Keratinocyte (primary cell): ENCODE data around the gene CMTM7. TPM values are rescaled to one million over a fixed set of nuclear protein-coding genes. Genes with fewer than 3 reads are reported as not detected.

Source experiments
- DNase-seq: peaks from one replicate; pipeline ENCODE4 v3.0.0-alpha.2; 2011; ENCODE audit warnings: low read depth, missing footprints, low spot score
- FAIRE-seq: peaks from 2 replicates; lab custom pipeline; 2011; peaks lifted over from hg19 to GRCh38; lab: Jason Lieb, UNC
- H2AFZ ChIP-seq: 2 replicates; pipeline ENCODE4 v1.6.0; 2012; ENCODE audit warnings: low read length, control low read depth, inconsistent platforms; ENCODE audit not compliant: control insufficient read depth
- H3K27ac ChIP-seq: 2 replicates; pipeline ENCODE4 v1.5.1; 2011; ENCODE audit warnings: low read length; ENCODE audit not compliant: control insufficient read depth, insufficient read depth
- H3K27me3 ChIP-seq: 3 replicates; pipeline ENCODE4 v1.6.0; 2011; ENCODE audit warnings: low read length; ENCODE audit not compliant: control insufficient read depth, insufficient read depth; ENCODE audit errors: extremely low read depth
- H3K36me3 ChIP-seq, 2 experiments: 2 replicates in 1 of 2; 3 replicates in 1 of 2; pipeline ENCODE4 v1.5.1; 2011; ENCODE audit warnings: low read length in 2 of 2, mild to moderate bottlenecking in 1 of 2; ENCODE audit not compliant: control insufficient read depth in 2 of 2, insufficient read depth in 2 of 2; ENCODE audit errors: extremely low read depth in 1 of 2
- H3K4me1 ChIP-seq: 3 replicates; pipeline ENCODE4 v1.5.1; 2011; ENCODE audit warnings: low read length; ENCODE audit not compliant: control insufficient read depth, insufficient read depth; ENCODE audit errors: extremely low read depth
- H3K4me2 ChIP-seq: 3 replicates; pipeline ENCODE4 v1.6.0; 2011; ENCODE audit warnings: low read depth, low read length; ENCODE audit not compliant: control insufficient read depth, insufficient read depth; ENCODE audit errors: extremely low read depth
- H3K4me3 ChIP-seq, 3 experiments: fragments of 200-600 bp in 1 of 3; sonication (generic) in 1 of 3; 2 replicates in 2 of 3; 3 replicates in 1 of 3; pipeline ENCODE4 v1.5.1; 2011 to 2016; ENCODE audit warnings: low read length in 3 of 3, mild to moderate bottlenecking in 3 of 3, control low read depth in 2 of 3, inconsistent platforms in 1 of 3, low read depth in 1 of 3, mixed read lengths in 1 of 3, mixed run types in 1 of 3, moderate library complexity in 1 of 3; ENCODE audit not compliant: control insufficient read depth in 2 of 3, insufficient read depth in 2 of 3; ENCODE audit errors: extremely low read depth in 1 of 3
- H3K79me2 ChIP-seq: 2 replicates; pipeline ENCODE4 v1.6.0; 2012; ENCODE audit warnings: low read length; ENCODE audit not compliant: control insufficient read depth, insufficient read depth
- H3K9ac ChIP-seq: 3 replicates; pipeline ENCODE4 v1.6.0; 2011; ENCODE audit warnings: low read length; ENCODE audit not compliant: control insufficient read depth, insufficient read depth; ENCODE audit errors: extremely low read depth
- H3K9me1 ChIP-seq: 3 replicates; pipeline ENCODE4 v1.6.0; 2011; ENCODE audit warnings: low read length; ENCODE audit not compliant: control insufficient read depth, insufficient read depth; ENCODE audit errors: extremely low read depth
- H3K9me3 ChIP-seq: 2 replicates; pipeline ENCODE4 v1.5.1; 2012; ENCODE audit warnings: low read depth, low read length; ENCODE audit not compliant: control insufficient read depth
- H4K20me1 ChIP-seq: 3 replicates; pipeline ENCODE4 v1.6.0; 2011; ENCODE audit warnings: low read length; ENCODE audit not compliant: control insufficient read depth, insufficient read depth; ENCODE audit errors: extremely low read depth
- CTCF ChIP-seq, 3 experiments: IDR thresholded peaks in 1 of 3; conservative IDR thresholded peaks in 1 of 3; optimal IDR thresholded peaks in 1 of 3; 2 replicates in 2 of 3; 3 replicates in 1 of 3; pipeline versions ENCODE3 to v1.5.1; 2011; ENCODE audit warnings: low read length in 3 of 3, mild to moderate bottlenecking in 3 of 3, moderate library complexity in 2 of 3, control low read depth in 1 of 3, inconsistent platforms in 1 of 3; ENCODE audit not compliant: insufficient read depth in 2 of 3; ENCODE audit errors: extremely low read depth in 1 of 3
- EZH2 ChIP-seq: IDR thresholded peaks from one replicate; pipeline ENCODE4 v1.6.1; 2012; ENCODE audit warnings: inconsistent platforms, mild to moderate bottlenecking, low read length, moderate library complexity
- dilution Hi-C: fragments of 300-500 bp; cut with MboI; formaldehyde crosslinking; loops from one replicate; pipeline ENCODE4 v1.7.0; 2020; ENCODE audit warnings: low sequenced_read_pairs; ENCODE audit not compliant: extremely low pct_ligation_motif_present
- polyA plus RNA-seq, 5 experiments: library from polyadenylated mRNA; depleted of rRNA in 3 of 5; stranded (reverse) in 3 of 5; stranded (forward) in 1 of 5; unstranded in 1 of 5; fragments of >200 nt; gene quantifications; 1 replicate in 1 of 5; 2 replicates in 3 of 5; 3 replicates in 1 of 5; pipeline versions ENCODE4 v1.2.1 to v1.2.3, GENCODE V29; 2011 to 2012; ENCODE audit warnings: missing spikeins in 2 of 5, low read depth in 1 of 5, low replicate concordance in 1 of 5

The CMTM7 gene
- polyA plus RNA-seq, 1 donor (not counting 4 experiments of a cell fraction or from before 2014, with no cell fraction given), result 47.2 TPM

GRCh38 chr3:32495609-32496008 is 104.0 kb downstream of the CMTM7 start:
- no peak overlapping the region for H3K4me3 ChIP-seq
- H4K20me1 ChIP-seq, result no peaks in the 10 kb centered on the region
- no peak overlapping the region for H2AFZ ChIP-seq
- no peaks in the 10 kb centered on the region for H3K9me3 ChIP-seq
- peak; percentile 28 for DNase-seq
- peak; percentile 73 for FAIRE-seq
- peak overlapping the region; percentile 1 for H3K4me2 ChIP-seq
- peaks cover 49% of the 10 kb centered on the region for H3K79me2 ChIP-seq
- dilution Hi-C loops, result no loop called here
- peaks cover 17% of the 10 kb centered on the region for H3K4me1 ChIP-seq
- H3K9me1 ChIP-seq, result no peaks in the 10 kb centered on the region
- H3K27ac ChIP-seq, result no peak overlapping the region
- peaks cover 0 to 2% of the 10 kb centered on the region in 2 experiments for H3K36me3 ChIP-seq
- TF ChIP-seq CTCF (optimal IDR thresholded peaks at IDR 0.05 in 1 of 3, IDR thresholded peaks at IDR 0.05 in 1 of 3, conservative IDR thresholded peaks at IDR 0.05 in 1 of 3; ENCODE audit: extremely low read depth in 1 of 3, insufficient read depth in 2 of 3, low read length in 3 of 3), result no peak
- no peak for TF ChIP-seq EZH2
- H3K27me3 ChIP-seq, result no peaks in the 10 kb centered on the region
- no peak overlapping the region for H3K9ac ChIP-seq

- peaks cover 25% of the 10 kb centered on the region for H3K4me1 ChIP-seq
- no peaks in the 10 kb centered on the region for H4K20me1 ChIP-seq
- H3K4me3 ChIP-seq, result no peak overlapping the region
- DNase-seq, result no peak
- H3K79me2 ChIP-seq, result peaks cover 55% of the 10 kb centered on the region
- H3K27me3 ChIP-seq, result no peaks in the 10 kb centered on the region
- no peak overlapping the region for H3K4me2 ChIP-seq
- H3K9me1 ChIP-seq, result no peaks in the 10 kb centered on the region
- no peak overlapping the region for H3K9ac ChIP-seq
- H3K36me3 ChIP-seq, result no peaks in the 10 kb centered on the region
- dilution Hi-C loops, result no loop called here
- no peak overlapping the region for H3K27ac ChIP-seq
- H2AFZ ChIP-seq, result no peak overlapping the region
- no peaks in the 10 kb centered on the region for H3K9me3 ChIP-seq
- TF ChIP-seq EZH2, result no peak
- TF ChIP-seq CTCF (optimal IDR thresholded peaks at IDR 0.05 in 1 of 3, IDR thresholded peaks at IDR 0.05 in 1 of 3, conservative IDR thresholded peaks at IDR 0.05 in 1 of 3; ENCODE audit: extremely low read depth in 1 of 3, insufficient read depth in 2 of 3, low read length in 3 of 3), result no peak
- no peak for FAIRE-seq
Measured at GRCh38 chr3:32498252-32498651, 106.6 kb downstream of the CMTM7 start.
